ENCODE results near the gene CLDN1. TPM values are rescaled to one million over a fixed set of nuclear protein-coding genes. Genes with fewer than 3 reads are reported as not detected.
A peak's percentile ranks its signal among the peaks of the same experiment; 100 is the strongest.

Gene CLDN1
- total RNA-seq, 1 donor from 2014 or later = 9.7 TPM

DNA sequence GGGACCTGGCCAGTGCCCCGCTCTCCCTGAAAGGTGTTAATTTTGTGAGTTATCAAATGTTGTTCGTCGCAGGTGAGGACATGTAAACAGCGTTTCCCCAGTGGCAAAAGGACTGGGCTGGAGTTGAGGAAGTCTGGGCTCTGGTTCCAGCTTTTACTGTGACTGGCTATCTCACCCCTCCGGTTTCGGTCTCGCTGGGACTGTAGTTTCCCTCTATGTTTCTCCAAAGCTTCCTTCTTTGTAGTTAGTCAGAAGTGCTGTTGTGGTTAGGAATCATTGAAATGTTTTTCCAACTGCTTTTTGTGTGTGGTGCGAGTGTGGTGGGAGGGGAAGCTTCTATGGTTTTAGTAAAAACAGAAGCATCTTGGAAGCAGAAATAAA is 990 bp upstream of the CLDN1 start:
- H3K27me3 Mint-ChIP-seq = peaks cover 44% of the 10 kb centered on the region
- no peaks in the 10 kb centered on the region for H3K36me3 Mint-ChIP-seq
- no peak for DNase-seq (ENCODE audit: extremely low spot score, unreplicated experiment)
- TF ChIP-seq, protein P1, sequence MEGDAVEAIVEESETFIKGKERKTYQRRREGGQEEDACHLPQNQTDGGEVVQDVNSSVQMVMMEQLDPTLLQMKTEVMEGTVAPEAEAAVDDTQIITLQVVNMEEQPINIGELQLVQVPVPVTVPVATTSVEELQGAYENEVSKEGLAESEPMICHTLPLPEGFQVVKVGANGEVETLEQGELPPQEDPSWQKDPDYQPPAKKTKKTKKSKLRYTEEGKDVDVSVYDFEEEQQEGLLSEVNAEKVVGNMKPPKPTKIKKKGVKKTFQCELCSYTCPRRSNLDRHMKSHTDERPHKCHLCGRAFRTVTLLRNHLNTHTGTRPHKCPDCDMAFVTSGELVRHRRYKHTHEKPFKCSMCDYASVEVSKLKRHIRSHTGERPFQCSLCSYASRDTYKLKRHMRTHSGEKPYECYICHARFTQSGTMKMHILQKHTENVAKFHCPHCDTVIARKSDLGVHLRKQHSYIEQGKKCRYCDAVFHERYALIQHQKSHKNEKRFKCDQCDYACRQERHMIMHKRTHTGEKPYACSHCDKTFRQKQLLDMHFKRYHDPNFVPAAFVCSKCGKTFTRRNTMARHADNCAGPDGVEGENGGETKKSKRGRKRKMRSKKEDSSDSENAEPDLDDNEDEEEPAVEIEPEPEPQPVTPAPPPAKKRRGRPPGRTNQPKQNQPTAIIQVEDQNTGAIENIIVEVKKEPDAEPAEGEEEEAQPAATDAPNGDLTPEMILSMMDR (conservative IDR thresholded peaks at IDR 0.05) = no peak
- peak overlapping the region; percentile 34 for H3K27ac Mint-ChIP-seq
- H3K9me3 Mint-ChIP-seq = no peaks in the 10 kb centered on the region
- H3K4me1 Mint-ChIP-seq (ENCODE audit: unreplicated experiment) = peaks cover 8% of the 10 kb centered on the region
- H3K4me3 Mint-ChIP-seq = peak overlapping the region; percentile 84

DNA sequence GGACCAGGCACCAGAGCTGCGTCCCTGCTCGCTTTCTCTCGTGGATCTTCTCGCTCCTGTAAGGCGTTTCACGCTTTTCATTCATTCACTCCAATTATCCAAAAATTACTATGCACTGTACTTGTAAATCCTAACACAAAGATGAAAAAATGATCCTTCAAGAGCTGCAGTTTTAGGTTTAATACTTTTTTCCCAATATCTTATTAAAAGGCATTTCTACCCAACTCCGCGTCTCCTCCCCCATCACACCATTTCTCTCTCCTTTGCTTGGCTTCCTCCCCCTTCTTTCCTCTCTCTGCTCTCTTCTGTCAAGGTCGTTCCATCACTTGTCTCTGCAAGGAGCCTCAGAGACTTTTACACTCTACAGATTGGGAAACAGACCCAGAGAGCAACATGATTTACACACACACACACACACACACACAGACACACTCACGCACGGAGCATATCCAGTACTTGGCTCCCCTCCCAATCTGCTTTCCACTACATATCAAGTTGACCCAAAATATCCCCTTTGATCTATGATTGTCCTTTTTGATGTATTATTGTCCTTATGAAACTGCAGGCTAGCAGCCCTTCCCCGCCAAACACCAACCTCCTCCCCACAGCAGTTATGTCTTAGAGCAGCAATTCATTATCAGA is 479 bp upstream of the CLDN1 start:
- H3K4me1 Mint-ChIP-seq (ENCODE audit: unreplicated experiment) = peaks cover 8% of the 10 kb centered on the region
- H3K36me3 Mint-ChIP-seq = no peaks in the 10 kb centered on the region
- peaks cover 45% of the 10 kb centered on the region for H3K27me3 Mint-ChIP-seq
- DNase-seq (ENCODE audit: extremely low spot score, unreplicated experiment) = no peak
- peak overlapping the region; percentile 34 for H3K27ac Mint-ChIP-seq
- TF ChIP-seq, protein P1 (conservative IDR thresholded peaks at IDR 0.05) = peak; percentile 36
- H3K4me3 Mint-ChIP-seq = peak overlapping the region; percentile 84
- no peaks in the 10 kb centered on the region for H3K9me3 Mint-ChIP-seq

DNA sequence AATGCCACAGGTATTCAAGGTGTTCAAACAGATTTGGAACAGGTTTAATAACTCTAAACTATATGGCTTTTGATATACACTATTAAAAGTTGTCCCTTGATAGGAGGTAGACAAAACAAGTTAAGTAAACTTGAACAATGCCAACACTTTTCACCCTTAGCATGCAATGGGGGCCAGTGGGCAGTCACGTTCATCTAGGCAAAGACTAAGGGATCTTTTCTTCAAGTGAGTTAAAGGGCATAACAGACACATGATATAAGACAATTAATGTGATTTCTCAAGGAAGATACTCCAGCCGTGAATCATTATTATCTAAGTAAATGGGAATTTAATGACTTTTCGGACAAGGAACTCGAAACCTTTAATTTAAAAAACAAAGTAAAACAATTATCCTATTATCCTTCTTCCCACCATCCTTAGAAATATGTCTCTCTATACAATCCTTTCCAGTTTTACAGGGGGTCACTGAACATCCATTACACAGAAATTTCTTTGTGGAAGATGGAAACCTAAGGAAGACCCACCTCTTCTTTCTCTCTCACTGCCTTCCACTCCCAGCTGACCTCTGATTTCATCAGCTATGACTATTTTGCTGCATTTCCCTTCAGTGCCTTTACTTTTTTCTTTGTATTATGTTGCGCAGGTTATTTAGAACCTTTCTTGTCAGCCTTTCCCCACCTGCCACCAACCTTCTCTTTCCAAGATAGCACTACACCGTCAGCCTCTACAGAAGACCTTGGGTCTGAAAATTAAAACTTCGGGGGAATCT is 1.5 kb downstream of the CLDN1 start:
- Mint-ChIP-seq H3K36me3 (no peaks in the 10 kb centered on the region), H3K27me3 (peaks cover 47% of the 10 kb centered on the region), H3K4me3 (peak overlapping the region; percentile 81), H3K9me3 (no peaks in the 10 kb centered on the region), H3K4me1 (ENCODE audit: unreplicated experiment) (peaks cover 8% of the 10 kb centered on the region), H3K27ac (no peak overlapping the region)
- TF ChIP-seq, protein P1 (conservative IDR thresholded peaks at IDR 0.05) = no peak
- no peak for DNase-seq (ENCODE audit: extremely low spot score, unreplicated experiment)

DNA sequence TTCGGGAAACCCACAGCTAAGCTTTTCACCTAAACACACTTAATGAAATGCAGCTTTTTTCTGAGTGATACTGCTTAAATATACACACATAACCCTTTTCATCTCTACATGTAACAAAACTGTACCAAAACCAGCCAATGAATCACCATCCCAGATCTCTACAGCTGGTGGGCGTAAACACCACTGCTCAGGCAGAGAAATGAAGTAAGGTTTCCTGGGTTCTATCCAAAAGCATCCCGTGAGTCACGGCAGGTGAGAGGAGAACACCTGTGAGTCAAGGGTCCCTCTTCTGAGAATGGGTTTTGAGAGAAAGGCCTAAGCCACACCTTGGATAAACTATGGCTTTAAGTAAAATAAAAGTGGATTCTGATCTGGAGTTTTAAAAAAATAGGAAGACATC is 2.6 kb downstream of the CLDN1 start:
- Mint-ChIP-seq H3K27ac (no peak overlapping the region), H3K4me1 (ENCODE audit: unreplicated experiment) (peaks cover 8% of the 10 kb centered on the region), H3K9me3 (no peaks in the 10 kb centered on the region), H3K36me3 (no peaks in the 10 kb centered on the region), H3K27me3 (peaks cover 47% of the 10 kb centered on the region), H3K4me3 (peak overlapping the region; percentile 29)
- DNase-seq (ENCODE audit: extremely low spot score, unreplicated experiment) = no peak
- TF ChIP-seq, protein P1 (conservative IDR thresholded peaks at IDR 0.05) = no peak

DNA sequence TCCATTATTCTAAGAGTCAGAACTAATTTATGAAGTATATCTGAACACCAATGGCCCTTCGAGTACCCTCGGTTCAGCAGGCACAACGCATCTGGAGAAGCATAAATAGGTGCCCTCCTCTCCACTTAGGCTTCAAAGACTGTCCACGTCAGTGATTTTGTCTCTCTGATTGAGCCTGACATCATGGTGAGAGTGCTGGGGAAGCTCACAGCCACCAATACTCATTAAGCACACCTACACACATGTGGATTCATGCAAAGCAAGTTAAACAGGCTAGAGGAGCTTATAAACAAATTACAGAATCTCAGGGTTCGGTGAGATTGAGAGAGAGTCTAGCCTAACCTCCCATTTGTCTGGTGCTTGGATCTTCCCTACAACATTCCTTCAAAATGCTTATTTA is 3.6 kb downstream of the CLDN1 start:
- Mint-ChIP-seq H3K27ac (no peak overlapping the region), H3K4me3 (peak overlapping the region; percentile 5), H3K36me3 (no peaks in the 10 kb centered on the region), H3K9me3 (no peaks in the 10 kb centered on the region), H3K4me1 (ENCODE audit: unreplicated experiment) (peaks cover 8% of the 10 kb centered on the region), H3K27me3 (peaks cover 45% of the 10 kb centered on the region)
- TF ChIP-seq, protein P1 (conservative IDR thresholded peaks at IDR 0.05) = no peak
- no peak for DNase-seq (ENCODE audit: extremely low spot score, unreplicated experiment)

All from type B pancreatic cell (in vitro differentiated cells).